ENCODE data around the gene ITIH4.

- no peak for TF ChIP-seq POLR2AphosphoS5 (IDR thresholded peaks at IDR 0.05; ENCODE audit: low read depth, low read length)
- no peak for TF ChIP-seq REST (IDR thresholded peaks at IDR 0.05; ENCODE audit: insufficient read depth in 1 of 2, low read depth in 2 of 2, low read length in 2 of 2)
Observed at GRCh38 chr3:52849656-52850055, 19.2 kb upstream of the ITIH4 start.

Measured in PFSK-1 (cell line).